HPDE6-E6E7 (cell line): ENCODE results near the gene CTSD.

Experiments
- DNase-seq: peaks from one replicate; pipeline ENCODE4 v3.0.0; 2011; ENCODE audit warnings: missing footprints; ENCODE audit errors: extremely low spot score

CTSD gene

DNA sequence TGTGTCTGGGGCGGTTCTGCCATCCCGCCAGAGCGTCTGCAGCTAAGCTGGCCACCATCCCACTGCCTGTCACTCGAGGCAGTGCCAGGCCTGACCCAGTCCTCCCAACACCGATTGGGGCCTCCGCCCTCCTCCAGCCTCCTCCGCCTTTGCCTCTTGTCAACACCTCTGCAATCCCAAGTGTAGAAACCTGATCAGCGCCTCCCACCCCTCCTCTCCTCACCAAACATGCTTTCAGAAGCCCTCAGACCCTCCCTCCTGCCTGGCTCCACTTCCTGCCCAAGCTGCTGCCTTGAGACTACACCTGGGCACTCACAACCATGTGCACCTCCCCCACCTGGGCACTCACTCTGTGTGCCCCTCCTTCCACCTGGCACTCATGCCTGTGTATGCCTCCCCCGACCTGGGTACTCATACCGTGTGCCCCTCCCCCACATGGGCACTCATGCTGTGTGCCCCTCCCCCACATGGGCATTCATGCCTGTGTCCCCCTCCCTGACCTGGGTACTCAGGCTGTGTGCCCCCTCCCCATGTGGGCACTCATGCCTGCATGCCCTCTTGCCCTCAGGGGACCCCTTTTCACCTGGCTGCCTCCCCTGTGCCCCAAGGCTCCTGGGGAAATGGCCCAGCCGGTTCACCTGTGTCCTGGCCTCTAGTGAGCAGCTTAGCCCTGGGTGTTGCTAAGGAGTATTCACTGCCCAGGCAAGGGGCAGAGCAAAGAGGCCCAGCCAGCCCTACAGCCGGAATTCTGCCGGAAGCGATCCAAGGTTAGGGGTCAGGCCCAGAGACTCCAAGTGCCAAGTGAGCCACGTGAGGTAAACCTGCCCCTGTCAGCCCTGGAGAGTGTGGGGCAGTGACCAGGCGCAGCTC lies 7.8 kb downstream of the CTSD start:
- DNase-seq = no peak

DNA sequence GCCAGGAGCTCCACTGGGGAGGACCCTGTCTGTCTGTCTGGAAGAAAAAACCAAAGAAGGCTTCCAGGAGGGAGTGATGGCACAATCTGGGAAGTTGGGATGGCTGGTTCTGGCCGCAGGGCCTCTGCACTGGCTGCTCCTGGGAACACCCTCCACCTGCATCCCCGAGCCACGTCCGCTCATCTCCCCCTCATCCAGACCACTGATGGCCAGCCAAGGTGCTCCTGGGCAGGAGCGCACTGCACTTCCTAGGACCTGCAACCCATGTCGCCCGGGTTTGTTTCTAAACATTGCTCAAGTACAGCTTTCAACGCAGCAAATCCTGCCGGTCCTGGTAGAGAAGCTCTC lies 8.4 kb downstream of the CTSD start:
- no peak for DNase-seq

DNA sequence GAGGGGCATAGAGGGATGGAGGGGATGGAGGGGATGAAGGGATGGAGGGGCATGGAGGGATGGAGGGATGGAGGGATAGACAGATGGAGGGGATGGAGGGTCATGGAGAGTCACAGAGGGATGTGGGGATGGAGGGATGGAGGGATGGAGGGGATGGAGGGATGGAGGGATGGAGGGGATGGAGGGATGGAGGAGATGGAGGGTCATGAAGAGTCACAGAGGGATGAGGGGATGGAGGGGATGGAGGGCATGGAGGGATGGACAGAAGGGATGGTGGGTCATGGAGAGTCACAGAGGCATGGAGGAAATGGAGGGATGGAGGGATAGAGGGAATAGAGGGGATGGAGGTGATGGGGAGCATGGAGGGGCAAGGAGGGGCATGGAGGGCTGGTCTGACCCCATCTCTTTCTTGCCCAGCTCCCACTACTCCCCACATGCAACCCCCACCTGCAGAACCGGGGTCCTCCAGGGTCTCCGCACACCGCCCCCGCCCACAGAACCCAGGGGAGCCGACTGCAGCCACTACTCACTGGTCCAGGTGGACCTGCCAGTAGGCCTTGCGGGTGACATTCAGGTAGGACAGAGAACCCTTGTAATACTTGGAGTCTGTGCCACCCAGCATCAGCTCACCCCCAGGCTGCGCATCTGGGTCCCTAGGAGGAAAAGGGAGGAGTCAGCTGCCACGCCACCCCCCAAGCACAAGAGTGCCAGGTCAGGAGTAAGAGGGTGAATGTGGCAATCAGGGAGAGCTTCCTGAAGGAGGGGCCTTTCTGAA lies 9.2 kb downstream of the CTSD start:
- no peak for DNase-seq

DNA sequence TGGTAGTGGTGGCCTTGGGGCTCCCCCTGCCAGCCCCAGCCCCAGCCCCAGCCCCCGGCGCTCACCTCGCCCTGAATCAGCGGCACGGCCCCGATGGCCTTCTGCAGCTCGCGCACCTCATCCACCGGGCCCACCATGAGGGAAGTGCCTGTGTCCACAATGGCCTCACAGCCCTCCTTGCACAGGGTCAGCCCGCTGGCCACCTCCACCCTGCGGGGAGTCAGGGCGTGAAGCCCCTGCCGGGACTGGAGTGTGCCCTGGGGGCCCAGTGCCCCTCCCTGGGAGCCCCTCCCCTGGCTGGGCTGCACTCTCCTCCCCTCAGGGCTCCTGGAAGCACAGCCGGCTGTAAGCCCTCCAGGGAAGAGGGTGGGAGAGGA lies 9.8 kb downstream of the CTSD start:
- no peak for DNase-seq

DNA sequence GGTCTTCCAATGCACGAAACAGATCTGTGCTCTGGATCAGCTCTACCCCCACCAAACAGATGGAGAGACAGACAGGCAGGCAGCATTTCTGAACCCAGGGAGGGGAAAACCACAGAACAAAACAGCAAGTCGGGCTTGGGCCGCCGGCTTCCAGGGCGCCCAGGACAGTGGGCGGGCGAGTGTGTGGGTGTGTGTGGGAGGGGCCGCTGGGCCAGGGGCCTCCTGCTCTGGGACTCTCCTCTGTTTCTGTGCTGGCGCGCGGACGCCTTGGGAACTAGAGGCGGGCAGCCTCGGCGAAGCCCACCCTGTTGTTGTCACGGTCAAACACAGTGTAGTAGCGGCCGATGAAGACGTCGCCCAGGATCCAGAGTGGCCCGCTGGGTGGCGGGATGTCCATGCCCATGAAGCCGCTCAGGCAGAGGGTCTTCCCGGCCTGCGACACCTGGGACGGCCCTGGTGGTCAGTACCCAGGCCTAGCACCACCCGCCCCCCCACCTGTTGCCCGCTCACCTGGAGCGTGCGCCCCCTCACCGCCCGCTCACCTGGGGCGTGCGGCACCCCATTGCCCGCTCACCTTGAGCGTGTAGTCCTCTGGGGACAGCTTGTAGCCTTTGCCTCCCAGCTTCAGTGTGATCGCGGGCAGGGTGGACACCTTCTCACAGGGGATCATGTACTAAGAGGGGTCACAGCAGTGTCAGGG lies 10.3 kb downstream of the CTSD start:
- DNase-seq = no peak

DNA sequence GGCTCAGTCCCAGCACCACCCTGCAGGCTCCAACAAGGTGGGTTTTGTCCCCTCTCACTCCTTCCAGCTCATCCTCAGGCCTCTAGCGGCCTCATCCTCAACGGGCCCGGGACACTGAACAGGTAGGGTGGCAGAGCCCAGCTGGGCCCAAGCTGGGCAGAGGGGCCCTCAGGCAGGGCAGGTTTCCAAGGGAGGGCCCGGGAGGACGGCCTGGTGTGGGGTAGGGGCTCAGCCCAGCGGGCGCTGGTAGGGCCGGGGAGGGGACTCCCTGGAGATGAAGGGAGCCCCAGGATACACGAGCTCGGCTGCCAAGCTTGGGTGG lies 10.9 kb downstream of the CTSD start:
- DNase-seq = no peak

DNA sequence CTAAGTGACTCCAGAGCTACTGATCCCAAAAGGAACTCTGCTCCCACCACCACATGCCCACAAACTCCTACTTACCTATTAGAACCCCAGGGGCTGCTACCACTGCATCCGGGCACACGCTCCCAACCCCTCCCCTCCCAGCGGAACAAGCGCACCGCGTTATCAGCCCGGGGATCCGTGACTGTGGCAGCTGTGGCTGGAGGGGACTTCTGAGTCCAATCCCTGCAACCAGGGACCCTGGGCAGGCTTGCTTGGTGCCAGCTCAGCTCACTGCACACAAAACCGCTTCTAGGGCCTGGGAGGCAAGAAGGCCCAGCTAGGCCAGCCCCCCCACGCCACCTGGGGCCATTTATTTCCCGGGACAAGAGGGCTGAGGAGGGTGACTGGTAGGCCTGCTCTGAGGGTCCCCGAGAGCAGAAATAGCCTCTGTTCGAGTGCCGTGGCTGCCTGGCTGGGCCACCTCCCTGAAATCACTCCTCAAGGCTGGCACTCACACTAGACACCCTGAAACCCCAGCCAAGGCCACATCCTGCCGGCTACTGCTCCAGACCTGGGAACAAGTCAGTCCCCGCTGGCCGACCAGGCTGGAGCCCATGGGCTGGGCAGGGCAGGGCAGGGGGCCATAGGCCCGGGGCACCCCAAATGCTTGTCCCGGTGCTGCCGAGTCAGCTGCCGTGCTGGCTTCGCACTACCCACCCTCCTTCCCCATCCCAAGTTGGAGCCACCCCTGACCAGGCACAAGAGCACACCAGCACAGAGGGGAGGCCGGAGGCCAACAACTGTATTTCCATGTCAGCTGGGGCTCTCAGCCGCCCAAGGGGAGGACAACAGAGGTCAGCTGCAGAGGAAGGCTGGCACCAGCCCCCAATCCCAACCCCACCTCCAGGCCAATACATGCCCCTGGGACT lies 11.5 kb downstream of the CTSD start:
- no peak for DNase-seq

DNA sequence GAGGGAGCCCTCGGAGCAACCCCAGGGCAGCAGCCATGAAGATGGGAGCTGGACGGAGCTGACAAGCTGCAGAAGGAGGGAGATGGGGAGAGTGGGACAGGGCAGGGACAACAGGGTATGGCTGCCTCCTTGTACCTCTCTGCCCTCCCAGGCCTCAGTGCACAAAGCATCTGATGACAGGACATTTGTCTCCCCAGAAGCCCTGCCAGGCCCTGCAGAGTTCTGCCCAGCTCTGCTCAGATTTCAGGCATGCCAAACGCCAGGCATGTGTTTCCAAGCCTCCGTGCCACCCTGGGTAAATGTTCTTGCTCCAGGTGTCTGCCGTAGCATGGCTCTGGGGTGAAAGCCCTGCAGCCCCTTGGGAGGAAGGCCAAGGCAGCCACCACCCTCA lies 12.2 kb downstream of the CTSD start:
- no peak for DNase-seq

DNA sequence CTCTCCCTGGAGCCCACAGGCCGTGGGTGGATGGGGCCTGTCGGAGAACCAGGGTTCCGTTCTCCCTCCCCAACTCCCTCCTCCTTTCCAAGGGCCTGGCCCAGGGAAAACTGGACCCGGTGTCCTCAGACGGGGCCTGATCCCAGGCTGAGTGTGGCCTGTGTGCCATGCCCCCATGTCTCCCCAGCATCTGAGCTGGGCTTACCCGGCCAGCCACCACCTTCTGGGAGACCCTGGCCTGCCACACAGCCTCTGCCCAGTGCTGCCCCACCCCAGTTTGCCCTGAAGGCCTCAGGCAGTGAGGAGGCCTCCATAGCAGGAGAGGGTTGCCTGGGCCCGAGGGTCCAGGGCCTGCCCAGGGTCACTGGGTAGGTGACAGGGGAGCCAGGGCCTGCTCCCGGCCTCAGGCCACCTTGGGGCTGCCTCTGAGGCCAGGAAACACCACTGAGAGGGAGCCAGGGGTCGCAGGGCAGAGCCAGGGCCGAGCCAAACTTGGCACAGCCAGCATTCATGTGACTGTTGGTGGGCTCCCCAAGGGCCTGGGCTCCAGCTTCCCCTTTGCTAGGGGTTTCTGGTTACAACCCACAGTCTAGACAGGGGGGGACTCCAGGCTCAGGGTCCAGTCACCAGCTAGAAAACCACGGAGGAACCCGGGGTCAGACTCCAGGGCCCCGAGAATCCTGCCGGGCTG lies 12.7 kb downstream of the CTSD start:
- DNase-seq = no peak

DNA sequence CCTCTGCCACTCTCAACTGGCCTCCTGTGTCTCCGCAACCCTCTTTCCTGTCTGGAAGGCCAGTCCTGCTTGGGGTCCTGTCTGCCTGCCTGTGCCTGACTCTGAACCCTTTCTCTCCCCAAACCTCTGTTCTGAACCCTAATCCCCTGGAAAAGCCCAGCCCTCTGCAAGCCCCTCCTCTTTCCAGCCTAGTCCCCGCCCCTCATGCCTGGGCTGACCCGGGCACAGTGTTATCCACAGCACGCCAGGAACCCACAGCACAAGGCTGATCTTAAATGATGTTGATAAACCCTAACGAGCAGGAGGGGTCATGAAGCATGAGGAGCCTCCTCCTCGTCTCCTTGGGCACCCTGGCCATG lies 13.3 kb downstream of the CTSD start, which contains the start of gene IFITM10:
Gene IFITM10, minus strand, starts transcription at position 115 of the 359 bp plus-strand sequence. CDS start 153 bp downstream, outside the sequence.
- no peak for DNase-seq

DNA sequence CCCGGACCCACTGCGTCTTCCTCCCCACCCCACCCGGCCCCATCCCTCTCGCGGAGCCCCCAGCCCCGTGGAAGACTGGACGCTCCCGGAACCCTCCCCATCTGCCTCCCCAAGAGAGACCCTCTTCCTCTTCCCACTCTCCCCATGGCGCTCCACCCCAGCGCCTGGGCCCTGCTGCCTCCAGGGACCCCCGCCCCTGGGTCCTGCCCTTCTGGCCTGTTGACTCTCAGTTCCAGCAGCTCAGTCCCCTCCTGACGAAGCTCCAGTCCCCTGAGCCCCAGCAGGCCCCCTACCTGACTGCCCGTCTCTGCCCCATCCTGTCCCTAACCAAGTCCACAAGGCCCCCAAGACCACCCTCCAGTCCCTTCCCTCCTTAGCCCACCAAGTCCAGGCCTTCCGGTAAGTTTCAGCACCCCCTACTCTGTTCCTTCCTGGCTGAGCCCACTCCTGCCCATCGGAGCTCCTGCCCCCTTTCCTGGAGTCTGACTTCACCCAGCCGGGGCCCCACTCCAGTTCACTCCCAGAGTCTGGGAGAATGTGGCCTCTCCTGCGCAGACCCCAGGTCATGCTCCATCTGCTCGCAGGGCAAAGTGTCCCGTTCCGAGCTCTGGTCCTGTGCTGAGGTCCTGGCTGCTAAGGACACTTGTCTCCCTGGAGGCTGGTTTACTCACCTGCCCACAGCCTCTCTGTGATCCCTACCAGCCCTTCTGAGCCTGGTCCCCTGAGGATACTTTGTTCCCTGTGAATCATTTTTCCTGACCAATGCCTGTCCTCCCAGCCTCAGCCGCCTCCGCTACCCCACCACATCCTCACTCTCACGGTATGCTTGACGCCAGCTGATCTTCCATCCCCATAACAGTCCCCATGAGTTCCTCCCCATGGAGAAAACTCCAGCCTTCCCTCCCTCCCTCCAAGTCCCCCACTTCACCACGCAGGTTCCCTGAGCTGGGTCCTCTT lies 14.1 kb downstream of the CTSD start:
- DNase-seq = peak; percentile 71

DNA sequence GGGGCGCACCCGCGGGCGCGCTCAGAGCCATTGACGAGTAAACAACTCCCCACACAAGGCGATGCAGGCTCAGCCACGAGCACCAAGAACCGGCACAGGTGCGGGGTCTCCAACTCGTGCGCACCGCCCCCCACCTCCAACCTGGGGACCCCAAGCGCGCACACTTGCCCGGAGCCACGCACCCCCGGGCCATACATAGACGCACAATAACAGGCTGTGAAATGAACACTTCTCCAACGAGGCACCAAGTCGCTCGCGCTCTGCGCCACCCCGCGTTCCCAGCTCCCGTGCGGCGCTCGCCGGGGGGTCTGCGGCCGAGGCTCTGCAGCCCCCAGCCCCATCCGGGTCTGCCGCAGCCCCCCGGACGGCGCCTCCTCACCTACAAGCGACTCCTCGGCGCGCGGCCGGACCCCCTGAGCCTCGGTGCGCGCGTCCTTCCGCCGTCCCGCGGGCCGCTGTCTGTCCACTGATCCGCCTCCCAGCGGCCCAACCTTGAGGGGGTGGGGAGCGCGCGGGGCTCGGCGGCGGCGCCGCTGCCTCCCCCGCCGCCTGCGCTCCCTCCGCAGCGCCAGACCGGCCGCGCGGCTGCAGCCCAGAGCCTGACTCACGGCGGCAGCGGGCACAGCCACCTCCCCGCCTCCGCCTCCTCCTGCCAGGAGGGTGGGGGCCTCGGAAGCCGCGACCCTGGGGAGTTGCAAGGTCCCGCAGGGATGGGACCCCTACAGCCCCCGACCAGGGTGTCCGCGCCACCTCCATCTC lies 14.9 kb downstream of the CTSD start:
- no peak for DNase-seq

DNA sequence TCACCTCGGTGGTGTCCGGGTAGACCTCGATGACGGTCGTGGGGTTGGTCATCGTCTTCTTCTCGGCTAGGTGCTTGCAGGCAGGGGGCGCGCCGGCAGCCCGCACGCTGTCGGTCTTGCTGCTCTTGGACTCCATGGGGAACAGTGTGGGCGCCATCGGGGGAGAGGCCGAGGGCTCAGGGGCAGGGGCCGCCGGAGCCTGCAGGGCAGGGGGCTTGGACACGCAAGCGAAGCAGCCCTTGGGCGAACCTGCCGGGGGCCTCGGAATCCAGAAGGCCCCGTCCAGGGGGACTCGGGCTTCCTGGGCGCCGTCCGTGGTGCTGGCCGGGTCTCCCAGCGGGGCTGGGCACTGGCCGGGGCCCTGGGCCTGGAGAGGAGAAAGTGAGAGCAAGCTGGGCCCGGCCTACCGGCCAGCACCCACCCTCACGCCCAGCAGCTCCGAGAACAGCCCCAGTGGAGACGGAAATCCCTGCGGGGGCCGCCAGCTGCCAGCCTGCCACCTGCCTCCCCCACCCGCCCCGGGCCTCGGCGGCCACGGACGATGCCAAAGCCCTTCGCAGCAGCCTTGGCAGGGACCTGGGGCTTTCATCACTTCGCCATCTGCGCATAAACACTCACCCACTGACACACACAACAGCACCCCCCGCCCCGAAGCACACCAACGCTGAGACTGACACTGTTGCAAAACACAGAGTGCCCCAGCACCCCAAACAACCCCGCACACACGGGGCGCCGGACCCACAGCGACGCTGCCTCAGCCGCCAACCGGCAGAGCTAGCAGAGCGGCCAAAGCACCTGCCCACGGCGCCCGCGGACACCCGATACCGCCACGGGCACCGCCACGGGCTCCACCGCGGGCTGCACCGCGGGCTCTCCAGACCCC lies 15.7 kb downstream of the CTSD start:
- DNase-seq = no peak

DNA sequence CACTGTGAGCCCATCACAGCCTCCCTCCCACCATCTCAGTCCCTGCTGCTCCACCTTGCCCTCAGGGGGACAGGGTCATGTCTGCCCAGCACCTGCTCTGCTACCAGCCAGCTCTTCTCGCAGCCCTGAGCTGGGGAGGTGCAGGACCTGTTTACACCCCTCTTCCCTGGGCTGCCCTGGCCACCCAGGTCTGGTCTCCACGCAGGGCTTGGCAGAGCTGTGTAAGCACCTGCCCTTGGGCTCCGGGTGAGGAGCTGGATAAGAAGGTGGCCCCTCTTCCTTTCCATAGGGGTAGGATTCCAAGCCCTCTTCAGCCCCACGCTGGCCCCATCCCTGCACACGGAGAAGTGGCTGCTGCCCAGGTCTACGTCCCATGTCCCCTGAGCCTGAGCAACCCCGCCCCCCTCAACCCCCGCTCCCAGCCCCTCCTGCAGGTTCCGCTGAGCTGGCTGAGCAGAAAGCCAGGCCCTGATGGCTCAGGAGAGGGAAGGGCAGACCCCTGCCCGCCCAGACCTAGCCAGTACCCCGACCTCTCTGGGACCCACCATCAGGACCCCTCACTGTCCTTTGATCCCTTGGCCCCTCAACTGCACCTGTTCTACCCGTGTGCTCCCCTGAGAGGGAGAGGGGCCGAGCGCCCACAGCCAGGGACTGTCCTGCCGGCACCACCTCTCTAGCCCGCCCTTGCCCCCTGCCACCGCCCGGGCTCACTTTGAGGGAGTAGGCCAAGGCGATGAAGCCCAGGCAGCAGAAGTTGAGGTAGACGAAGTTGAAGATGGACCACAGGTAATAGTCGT lies 16.6 kb downstream of the CTSD start:
- no peak for DNase-seq

DNA sequence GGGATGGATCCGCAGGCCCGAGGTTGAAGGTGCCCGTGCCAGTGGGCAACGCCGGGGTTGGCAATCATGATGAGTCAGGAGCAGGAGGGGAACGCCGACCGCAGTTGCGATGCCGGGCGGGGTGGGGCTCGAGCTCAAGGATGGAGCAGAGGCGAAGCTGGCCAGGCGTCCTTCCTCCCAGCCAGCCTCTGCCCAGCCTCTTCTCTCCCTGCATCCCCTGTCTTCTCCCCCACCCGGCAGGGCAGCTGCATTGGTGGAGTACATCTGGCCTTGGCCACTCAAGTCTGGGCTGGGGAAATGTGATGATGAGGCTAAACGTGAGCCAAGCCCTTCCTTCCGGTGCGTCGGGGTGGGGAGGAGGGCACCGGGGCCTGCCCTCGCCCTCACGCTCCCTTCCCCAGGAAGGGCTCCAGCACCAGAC lies 17.2 kb downstream of the CTSD start:
- peak; percentile 60 for DNase-seq

DNA sequence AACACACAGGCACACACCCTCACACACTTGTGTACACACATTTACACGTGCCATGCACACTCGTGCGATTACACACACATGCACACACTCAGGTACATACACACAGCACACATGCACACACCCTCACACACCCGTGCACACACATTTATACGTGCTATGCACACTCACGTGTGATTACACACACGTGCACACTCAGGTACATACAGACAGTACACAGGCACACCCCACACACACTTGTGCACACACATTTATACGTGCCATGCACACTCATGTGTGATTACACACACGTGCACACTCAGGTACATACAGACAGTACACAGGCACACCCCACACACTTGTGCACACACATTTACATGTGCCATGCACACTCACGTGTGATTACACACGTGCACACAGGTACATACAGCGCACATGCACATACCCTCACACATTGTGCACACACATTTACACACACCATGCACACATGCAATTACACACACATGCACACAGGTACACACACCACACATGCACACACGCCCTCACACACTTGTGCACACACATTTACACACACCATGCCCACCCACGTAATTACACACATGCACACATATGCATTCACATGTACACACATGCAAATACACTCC lies 17.9 kb downstream of the CTSD start:
- DNase-seq = no peak
